ENCODE measurements around the gene RASGRP3. TPM values are rescaled to one million over a fixed set of nuclear protein-coding genes. Genes with fewer than 3 reads are reported as not detected.
A peak's percentile ranks its signal among the peaks of the same experiment; 100 is the strongest.

RASGRP3 gene
- total and polyA plus RNA-seq, 2 donors (not counting 3 experiments of a cell fraction or from before 2014, with no cell fraction given): 16.0 to 39.6 TPM

DNA sequence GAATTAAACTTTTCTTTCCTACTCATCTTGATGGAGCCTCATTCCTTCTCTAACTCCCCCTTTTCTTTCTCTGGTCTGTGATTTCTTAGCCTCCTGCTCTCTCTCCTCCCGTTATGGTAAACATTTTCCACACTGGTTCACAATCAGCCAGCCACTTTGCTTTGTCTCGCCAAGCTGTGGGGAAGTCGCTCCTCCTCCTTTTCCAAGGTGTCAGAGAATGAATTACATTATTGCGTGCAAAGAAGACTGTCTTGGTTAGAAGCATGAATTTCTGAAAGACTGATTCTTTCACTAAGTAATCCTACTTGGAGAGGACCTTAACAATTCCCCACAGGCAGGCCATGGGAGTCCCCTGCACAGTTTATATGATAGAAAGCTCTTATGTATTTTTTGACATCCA lies 46.1 kb downstream of the RASGRP3 start:
- no TSS peak for BruUV-seq (replicated peaks)
- ChIA-PET CTCF (interaction anchor here (0.9 to 2.5 kb wide), 4 partner anchors 26 to 78 kb away, joined by 4 to 12 read pairs (median 4); partner anchors contain the start of gene RASGRP3), POLR2A (no interaction called here)
- Histone ChIP-seq H4K20me1 (replicated peaks; ENCODE audit: control insufficient read depth, extremely low read depth, insufficient read depth, low read length) (no peaks in the 10 kb centered on the region), H3K4me2 (ENCODE audit: insufficient read depth, low read length) (no peak overlapping the region), H3K27ac (ENCODE audit: insufficient read depth, low read depth, low read length) (no peak overlapping the region), H3K79me2 (ENCODE audit: control insufficient read depth, insufficient read depth, low read length) (no peaks in the 10 kb centered on the region), H3K27me3 (ENCODE audit: control insufficient read depth in 2 of 2, insufficient read depth in 2 of 2, low read length in 2 of 2) (peaks cover 0 to 8% of the 10 kb centered on the region in 2 experiments), H3K4me1 (ENCODE audit: control insufficient read depth, extremely low read depth, insufficient read depth, low read length) (no peaks in the 10 kb centered on the region), H3K9ac (replicated peaks; ENCODE audit: extremely low read depth, insufficient read depth, low read length) (no peak overlapping the region), H3K36me3 (ENCODE audit: control insufficient read depth in 2 of 2, extremely low read depth in 1 of 2, insufficient read depth in 2 of 2, low read length in 2 of 2) (no peaks in the 10 kb centered on the region), H3K4me3 (replicated peaks in 1 of 3; ENCODE audit: insufficient read depth in 1 of 3, low read depth in 1 of 3, low read length in 3 of 3) (no peak overlapping the region), H3K9me3 (replicated peaks; ENCODE audit: control insufficient read depth, insufficient read depth, low read length) (no peaks in the 10 kb centered on the region), H3K9me1 (replicated peaks; ENCODE audit: control insufficient read depth, extremely low read depth, insufficient read depth, low read length) (no peaks in the 10 kb centered on the region), H2AFZ (ENCODE audit: low read depth, low read length) (no peak overlapping the region)
- no peak for TF ChIP-seq MYC (IDR thresholded peaks at IDR 0.05; ENCODE audit: low read depth, low read length)
- TF ChIP-seq EZH2 (IDR thresholded peaks at IDR 0.05; ENCODE audit: borderline replicate concordance, low read depth, low read length, severe bottlenecking): no peak
- TF ChIP-seq, protein P1, sequence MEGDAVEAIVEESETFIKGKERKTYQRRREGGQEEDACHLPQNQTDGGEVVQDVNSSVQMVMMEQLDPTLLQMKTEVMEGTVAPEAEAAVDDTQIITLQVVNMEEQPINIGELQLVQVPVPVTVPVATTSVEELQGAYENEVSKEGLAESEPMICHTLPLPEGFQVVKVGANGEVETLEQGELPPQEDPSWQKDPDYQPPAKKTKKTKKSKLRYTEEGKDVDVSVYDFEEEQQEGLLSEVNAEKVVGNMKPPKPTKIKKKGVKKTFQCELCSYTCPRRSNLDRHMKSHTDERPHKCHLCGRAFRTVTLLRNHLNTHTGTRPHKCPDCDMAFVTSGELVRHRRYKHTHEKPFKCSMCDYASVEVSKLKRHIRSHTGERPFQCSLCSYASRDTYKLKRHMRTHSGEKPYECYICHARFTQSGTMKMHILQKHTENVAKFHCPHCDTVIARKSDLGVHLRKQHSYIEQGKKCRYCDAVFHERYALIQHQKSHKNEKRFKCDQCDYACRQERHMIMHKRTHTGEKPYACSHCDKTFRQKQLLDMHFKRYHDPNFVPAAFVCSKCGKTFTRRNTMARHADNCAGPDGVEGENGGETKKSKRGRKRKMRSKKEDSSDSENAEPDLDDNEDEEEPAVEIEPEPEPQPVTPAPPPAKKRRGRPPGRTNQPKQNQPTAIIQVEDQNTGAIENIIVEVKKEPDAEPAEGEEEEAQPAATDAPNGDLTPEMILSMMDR (IDR thresholded peaks at IDR 0.05; ENCODE audit: extremely low read depth in 1 of 2, insufficient read depth in 1 of 2, low read depth in 1 of 2, low read length in 2 of 2): no peak
- no peak for TF ChIP-seq GATA2 (IDR thresholded peaks at IDR 0.05; ENCODE audit: insufficient read depth, insufficient read length, low read depth, low read length)
- no peak for TF ChIP-seq JUN (IDR thresholded peaks at IDR 0.05; ENCODE audit: borderline replicate concordance, insufficient read depth, insufficient read length, low read depth)
- TF ChIP-seq POLR2A (IDR thresholded peaks at IDR 0.05; ENCODE audit: low read depth, low read length): no peak
- no peak for TF ChIP-seq FOS (IDR thresholded peaks at IDR 0.05; ENCODE audit: borderline replicate concordance, insufficient read depth, low read length)
- TF ChIP-seq, protein P2, sequence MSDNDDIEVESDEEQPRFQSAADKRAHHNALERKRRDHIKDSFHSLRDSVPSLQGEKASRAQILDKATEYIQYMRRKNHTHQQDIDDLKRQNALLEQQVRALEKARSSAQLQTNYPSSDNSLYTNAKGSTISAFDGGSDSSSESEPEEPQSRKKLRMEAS (IDR thresholded peaks at IDR 0.05; ENCODE audit: insufficient read depth, insufficient read length): no peak
- no peak for TF ChIP-seq POLR2AphosphoS5 (IDR thresholded peaks at IDR 0.05; ENCODE audit: insufficient read depth, low read depth, low read length)
- no peak for FAIRE-seq
- dilution Hi-C loops (cut with MboI; ENCODE audit: extremely low pct_ligation_motif_present, low sequenced_read_pairs) (no loop called here), intact Hi-C loops (cut with micrococcal nuclease) (no loop called here)
- DNase-seq (ENCODE audit: low read depth, low spot score): peak; percentile 65

Measured in endothelial cell of umbilical vein (primary cell).